HepG2 (cell line): ENCODE data around the gene PPP1R18. TPM values are rescaled to one million over a fixed set of nuclear protein-coding genes. Genes with fewer than 3 reads are reported as not detected.
A peak's percentile ranks its signal among the peaks of the same experiment; 100 is the strongest.

ENCODE experiments used
- BRD4 ChIP-seq: sonication (generic); formaldehyde crosslinking; IDR thresholded peaks from 2 replicates; pipeline ENCODE4 v1.4.0; 2020; ENCODE audit warnings: missing genetic modification reagents
- CEBPG ChIP-seq: IDR thresholded peaks from 2 replicates; pipeline ENCODE4 v1.6.1; 2016
- GATAD2A ChIP-seq: IDR thresholded peaks from 2 replicates; pipeline ENCODE4 v1.6.1; 2016
- KAT7 ChIP-seq: IDR thresholded peaks from 2 replicates; pipeline ENCODE4 v1.6.1; 2018; ENCODE audit warnings: borderline replicate concordance, missing compliant biosample characterization
- MZF1 ChIP-seq: sonication (generic); formaldehyde crosslinking; IDR thresholded peaks from 2 replicates; pipeline ENCODE4 v1.8.1; 2023; ENCODE audit warnings: mild to moderate bottlenecking, missing genetic modification reagents, borderline replicate concordance
- NFKB2 ChIP-seq: sonication (generic); formaldehyde crosslinking; IDR thresholded peaks from 2 replicates; pipeline ENCODE4 v1.4.0; 2020; ENCODE audit warnings: missing genetic modification reagents, borderline replicate concordance
- PHF5A ChIP-seq: IDR thresholded peaks from one replicate; pipeline ENCODE4 v1.6.1; 2018; ENCODE audit warnings: low read depth, missing genetic modification reagents; ENCODE audit not compliant: unreplicated experiment
- RFX1 ChIP-seq: fragments of 450-650 bp; IDR thresholded peaks from 2 replicates; pipeline ENCODE4 v1.6.1; 2017
- SIN3A ChIP-seq: IDR thresholded peaks from 2 replicates; pipeline ENCODE4 v1.6.1; 2011; ENCODE audit warnings: low read depth, mild to moderate bottlenecking, control low read depth, low read length, borderline replicate concordance
- SMC3 ChIP-seq: IDR thresholded peaks from 2 replicates; pipeline ENCODE4 v1.6.1; 2011; ENCODE audit warnings: low read length, improper control_type of control experiment
- TFAP4 ChIP-seq: sonication (generic); IDR thresholded peaks from 2 replicates; pipeline ENCODE4 v1.6.1; 2016; ENCODE audit warnings: low read depth, borderline replicate concordance
- ZFP90 ChIP-seq: sonication (generic); formaldehyde crosslinking; IDR thresholded peaks from 2 replicates; pipeline ENCODE4 v1.8.0; 2022; ENCODE audit warnings: missing genetic modification reagents, mild to moderate bottlenecking, inconsistent platforms, borderline replicate concordance
- ZFY ChIP-seq: sonication (generic); formaldehyde crosslinking; IDR thresholded peaks from 2 replicates; pipeline ENCODE4 v1.4.0; 2020; ENCODE audit warnings: missing genetic modification reagents
- ZNF296 ChIP-seq: sonication (generic); formaldehyde crosslinking; conservative IDR thresholded peaks from 2 replicates; pipeline ENCODE4 v1.5.0; 2020; ENCODE audit warnings: mild to moderate bottlenecking, missing genetic modification reagents
- ZNF30 ChIP-seq: sonication (generic); formaldehyde crosslinking; IDR thresholded peaks from 2 replicates; pipeline ENCODE4 v1.5.0; 2020; ENCODE audit warnings: mild to moderate bottlenecking, missing genetic modification reagents
- ZNF513 ChIP-seq: sonication (generic); formaldehyde crosslinking; conservative IDR thresholded peaks from 2 replicates; pipeline ENCODE4 v1.5.0; 2020; ENCODE audit warnings: missing genetic modification reagents
- ZNF558 ChIP-seq: sonication (generic); formaldehyde crosslinking; IDR thresholded peaks from 2 replicates; pipeline ENCODE4 v1.9.0; 2022; ENCODE audit warnings: mild to moderate bottlenecking, missing genetic modification reagents, borderline replicate concordance
- ZNF576 ChIP-seq: sonication (generic); formaldehyde crosslinking; IDR thresholded peaks from 2 replicates; pipeline ENCODE4 v1.4.0; 2020; ENCODE audit warnings: mild to moderate bottlenecking, missing genetic modification reagents
- ZNF883 ChIP-seq: sonication (generic); formaldehyde crosslinking; IDR thresholded peaks from 2 replicates; pipeline ENCODE4 v1.5.1; 2020; ENCODE audit warnings: mild to moderate bottlenecking, missing genetic modification reagents; ENCODE audit errors: not compliant biosample characterization
- polyA plus RNA-seq, 8 experiments: library from polyadenylated mRNA; depleted of rRNA in 3 of 8; stranded (reverse) in 7 of 8; unstranded in 1 of 8; fragments of >200 nt; fragmentation: Illumina TruSeq in 4 of 8; extraction: Trizol in 4 of 8; gene quantifications; 2 replicates each; pipeline versions ENCODE4 v1.2.1 to v1.2.3, GENCODE V29; 2011 to 2016; ENCODE audit warnings: low read depth in 4 of 8, missing spikeins in 1 of 8, mixed read lengths in 1 of 8; ENCODE audit not compliant: insufficient read depth in 1 of 8
- total RNA-seq, 5 experiments: library from RNA; depleted of rRNA; stranded (reverse); fragments of >200 nt; fragmentation: Illumina TruSeq; extraction: Trizol; gene quantifications; 2 replicates each; pipeline ENCODE4 v1.2.3, GENCODE V29; 2016; ENCODE audit warnings: low read depth in 1 of 5
- TF ChIP-seq, protein P1 (sequence below): sonication (generic); formaldehyde crosslinking; IDR thresholded peaks from 2 replicates; pipeline ENCODE4 v1.4.0; 2020; ENCODE audit warnings: low read depth, missing genetic modification reagents
- TF ChIP-seq, protein P2 (sequence below): IDR thresholded peaks from 2 replicates; pipeline ENCODE4 v1.6.1; 2018; ENCODE audit warnings: missing genetic modification reagents

Gene PPP1R18
- total and polyA plus RNA-seq, 2 of the 13 experiments (the other 11 are each of a cell fraction or from before 2014, with no cell fraction given), result 4.9 to 9.2 TPM

DNA sequence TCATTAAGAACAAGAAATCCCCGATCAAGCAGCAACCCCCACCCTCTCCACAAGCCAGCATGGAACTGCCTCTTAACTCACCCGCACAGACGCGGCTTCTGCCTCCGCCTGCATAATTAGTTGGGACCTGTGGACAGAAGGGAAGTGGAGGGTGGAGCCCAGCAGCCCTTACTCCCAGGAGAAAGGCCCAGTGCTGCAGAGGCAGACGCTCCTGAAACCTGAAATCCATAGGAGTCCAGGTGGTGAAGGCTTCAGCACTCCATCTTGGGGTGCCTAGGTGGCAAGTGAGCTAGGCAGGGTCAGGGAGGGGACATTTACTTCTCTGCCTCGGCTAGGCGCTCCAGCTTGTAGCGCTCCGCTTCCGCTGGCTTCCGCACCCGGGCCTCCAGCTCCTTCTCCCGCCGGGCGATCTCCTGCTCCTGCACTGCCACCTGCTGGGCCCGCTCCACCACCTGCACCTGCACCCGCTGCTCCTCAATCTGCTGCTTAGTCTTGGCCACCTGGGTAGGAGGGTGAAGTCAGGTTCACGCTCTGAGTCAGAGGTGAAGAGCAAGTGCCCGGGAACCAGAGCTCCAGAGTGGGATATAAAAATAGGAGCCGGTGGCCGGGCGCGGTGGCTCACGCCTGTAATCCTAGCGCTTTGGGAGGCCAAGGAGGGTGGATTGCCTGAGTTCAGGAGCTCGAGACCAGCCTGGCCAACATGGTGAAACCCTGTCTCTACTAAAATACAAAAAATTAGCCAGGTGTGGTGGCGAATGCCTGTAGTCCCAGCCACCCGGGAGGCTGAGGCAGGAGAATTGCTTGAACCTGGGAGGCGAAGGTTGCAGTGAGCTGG, 44.4 kb upstream of the PPP1R18 start (continued):
- TF ChIP-seq, protein P1, sequence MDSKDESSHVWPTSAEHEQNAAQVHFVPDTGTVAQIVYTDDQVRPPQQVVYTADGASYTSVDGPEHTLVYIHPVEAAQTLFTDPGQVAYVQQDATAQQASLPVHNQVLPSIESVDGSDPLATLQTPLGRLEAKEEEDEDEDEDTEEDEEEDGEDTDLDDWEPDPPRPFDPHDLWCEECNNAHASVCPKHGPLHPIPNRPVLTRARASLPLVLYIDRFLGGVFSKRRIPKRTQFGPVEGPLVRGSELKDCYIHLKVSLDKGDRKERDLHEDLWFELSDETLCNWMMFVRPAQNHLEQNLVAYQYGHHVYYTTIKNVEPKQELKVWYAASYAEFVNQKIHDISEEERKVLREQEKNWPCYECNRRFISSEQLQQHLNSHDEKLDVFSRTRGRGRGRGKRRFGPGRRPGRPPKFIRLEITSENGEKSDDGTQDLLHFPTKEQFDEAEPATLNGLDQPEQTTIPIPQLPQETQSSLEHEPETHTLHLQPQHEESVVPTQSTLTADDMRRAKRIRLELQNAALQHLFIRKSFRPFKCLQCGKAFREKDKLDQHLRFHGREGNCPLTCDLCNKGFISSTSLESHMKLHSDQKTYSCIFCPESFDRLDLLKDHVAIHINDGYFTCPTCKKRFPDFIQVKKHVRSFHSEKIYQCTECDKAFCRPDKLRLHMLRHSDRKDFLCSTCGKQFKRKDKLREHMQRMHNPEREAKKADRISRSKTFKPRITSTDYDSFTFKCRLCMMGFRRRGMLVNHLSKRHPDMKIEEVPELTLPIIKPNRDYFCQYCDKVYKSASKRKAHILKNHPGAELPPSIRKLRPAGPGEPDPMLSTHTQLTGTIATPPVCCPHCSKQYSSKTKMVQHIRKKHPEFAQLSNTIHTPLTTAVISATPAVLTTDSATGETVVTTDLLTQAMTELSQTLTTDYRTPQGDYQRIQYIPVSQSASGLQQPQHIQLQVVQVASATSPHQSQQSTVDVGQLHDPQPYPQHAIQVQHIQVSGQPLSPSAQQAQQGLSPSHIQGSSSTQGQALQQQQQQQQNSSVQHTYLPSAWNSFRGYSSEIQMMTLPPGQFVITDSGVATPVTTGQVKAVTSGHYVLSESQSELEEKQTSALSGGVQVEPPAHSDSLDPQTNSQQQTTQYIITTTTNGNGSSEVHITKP (CRISPR knock-in tag), result no peak
- TF ChIP-seq ZNF30 (CRISPR knock-in tag) (no peak), CEBPG (CRISPR knock-in tag) (no peak), MZF1 (CRISPR knock-in tag) (no peak), ZFY (CRISPR knock-in tag) (no peak), BRD4 (CRISPR knock-in tag) (no peak), ZFP90 (no peak), NFKB2 (CRISPR knock-in tag) (no peak; the same call in 1 of the 2 replicates), ZNF296 (CRISPR knock-in tag) (no peak), KAT7 (no peak), PHF5A (CRISPR knock-in tag) (no peak), ZNF883 (peak; percentile 72), TFAP4 (no peak), SMC3 (peak; percentile 37; the same call in 1 of the 2 replicates), ZNF513 (CRISPR knock-in tag) (no peak), GATAD2A (CRISPR knock-in tag) (peak; percentile 35; the same call in 1 of the 2 replicates), SIN3A (no peak), ZNF558 (CRISPR knock-in tag) (no peak), RFX1 (no peak), ZNF576 (CRISPR knock-in tag) (no peak)
- TF ChIP-seq, protein P2, sequence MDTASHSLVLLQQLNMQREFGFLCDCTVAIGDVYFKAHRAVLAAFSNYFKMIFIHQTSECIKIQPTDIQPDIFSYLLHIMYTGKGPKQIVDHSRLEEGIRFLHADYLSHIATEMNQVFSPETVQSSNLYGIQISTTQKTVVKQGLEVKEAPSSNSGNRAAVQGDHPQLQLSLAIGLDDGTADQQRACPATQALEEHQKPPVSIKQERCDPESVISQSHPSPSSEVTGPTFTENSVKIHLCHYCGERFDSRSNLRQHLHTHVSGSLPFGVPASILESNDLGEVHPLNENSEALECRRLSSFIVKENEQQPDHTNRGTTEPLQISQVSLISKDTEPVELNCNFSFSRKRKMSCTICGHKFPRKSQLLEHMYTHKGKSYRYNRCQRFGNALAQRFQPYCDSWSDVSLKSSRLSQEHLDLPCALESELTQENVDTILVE (CRISPR knock-in tag), result no peak
